Lower leg skin (tissue), 3 donors: ENCODE measurements around the gene SLC39A11.

Experiments used
- CTCF ChIP-seq, 3 donors: fragments of 450-650 bp; IDR thresholded peaks; one replicate each; pipeline ENCODE4 v1.5.1; 2016; ENCODE audit warnings: antibody characterized with exemption in 3 of 3, mild to moderate bottlenecking in 3 of 3, moderate library complexity in 2 of 3
- POLR2A ChIP-seq, 2 donors: fragments of 450-650 bp; IDR thresholded peaks; one replicate each; pipeline ENCODE4 v1.6.1; 2016 to 2017; ENCODE audit warnings: antibody characterized with exemption in 2 of 2, mild to moderate bottlenecking in 1 of 2, moderate library complexity in 1 of 2

GRCh38 chr17:72884066-72884465 lies 208.4 kb downstream of the SLC39A11 start:
- TF ChIP-seq CTCF (IDR thresholded peaks at IDR 0.05) (no peak), POLR2A (IDR thresholded peaks at IDR 0.05) (no peak)
